Measurements from ENCODE around the gene SETBP1.

The SETBP1 gene

DNA sequence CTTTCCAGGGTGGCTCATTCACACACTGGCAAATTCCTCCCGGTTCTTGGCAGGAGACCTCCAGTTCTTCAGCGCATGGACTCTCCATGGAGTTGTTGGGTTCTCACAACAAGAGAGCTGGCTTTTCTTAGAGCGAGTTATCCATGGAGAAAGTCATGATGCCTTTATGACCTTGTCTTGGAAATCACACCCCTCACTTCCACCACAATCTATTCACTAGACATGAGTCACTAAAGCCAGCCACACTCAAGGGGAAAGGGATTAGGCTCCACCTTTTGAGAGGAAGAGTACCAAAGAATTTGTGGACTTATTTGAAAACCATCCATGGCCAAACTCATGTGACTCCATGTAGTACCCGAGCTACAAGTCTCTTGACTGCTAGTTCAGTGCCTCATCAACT lies 160.5 kb downstream of the SETBP1 start:
- DNase-seq (ENCODE audit: low read depth, low spot score) = no peak

DNA sequence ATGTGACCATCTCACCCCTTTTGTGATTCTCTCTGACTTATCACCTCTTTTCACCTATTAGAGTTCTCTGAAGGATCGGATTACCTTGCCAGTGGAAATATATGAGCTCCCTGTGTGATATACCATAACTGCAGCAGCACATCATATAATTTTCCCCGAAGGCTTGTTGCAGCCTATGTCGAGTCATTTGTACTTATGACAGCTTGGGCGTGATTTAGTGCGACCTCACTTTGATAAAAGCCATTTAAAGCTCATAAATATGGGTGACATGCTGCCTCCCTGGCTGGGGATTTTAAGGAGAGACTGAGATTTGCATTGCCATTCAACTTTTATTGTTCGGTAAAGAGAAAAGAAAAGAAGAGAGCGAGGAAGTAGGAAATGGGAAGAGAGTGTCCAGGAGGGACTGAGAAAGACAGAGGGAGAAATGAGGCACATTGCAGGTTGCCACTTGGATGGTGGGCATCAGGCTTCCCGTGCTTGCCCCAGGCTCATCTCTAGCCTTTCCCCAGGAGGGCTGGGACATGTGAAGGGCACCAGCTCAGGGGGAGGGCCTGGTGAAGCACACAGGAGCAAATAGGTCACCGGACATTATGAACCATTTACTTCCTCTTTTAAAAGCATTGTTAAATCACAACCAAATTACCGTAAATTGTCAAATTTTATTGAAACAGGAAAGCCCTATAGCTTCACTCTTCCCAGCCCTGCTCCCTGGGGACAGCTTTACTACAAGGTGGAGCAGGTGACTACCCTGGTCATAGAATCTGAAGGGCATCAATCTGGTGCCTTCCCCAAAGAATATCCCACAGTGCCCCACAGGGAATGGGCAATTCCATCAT lies 161.3 kb downstream of the SETBP1 start:
- DNase-seq (ENCODE audit: low read depth, low spot score) = no peak

DNA sequence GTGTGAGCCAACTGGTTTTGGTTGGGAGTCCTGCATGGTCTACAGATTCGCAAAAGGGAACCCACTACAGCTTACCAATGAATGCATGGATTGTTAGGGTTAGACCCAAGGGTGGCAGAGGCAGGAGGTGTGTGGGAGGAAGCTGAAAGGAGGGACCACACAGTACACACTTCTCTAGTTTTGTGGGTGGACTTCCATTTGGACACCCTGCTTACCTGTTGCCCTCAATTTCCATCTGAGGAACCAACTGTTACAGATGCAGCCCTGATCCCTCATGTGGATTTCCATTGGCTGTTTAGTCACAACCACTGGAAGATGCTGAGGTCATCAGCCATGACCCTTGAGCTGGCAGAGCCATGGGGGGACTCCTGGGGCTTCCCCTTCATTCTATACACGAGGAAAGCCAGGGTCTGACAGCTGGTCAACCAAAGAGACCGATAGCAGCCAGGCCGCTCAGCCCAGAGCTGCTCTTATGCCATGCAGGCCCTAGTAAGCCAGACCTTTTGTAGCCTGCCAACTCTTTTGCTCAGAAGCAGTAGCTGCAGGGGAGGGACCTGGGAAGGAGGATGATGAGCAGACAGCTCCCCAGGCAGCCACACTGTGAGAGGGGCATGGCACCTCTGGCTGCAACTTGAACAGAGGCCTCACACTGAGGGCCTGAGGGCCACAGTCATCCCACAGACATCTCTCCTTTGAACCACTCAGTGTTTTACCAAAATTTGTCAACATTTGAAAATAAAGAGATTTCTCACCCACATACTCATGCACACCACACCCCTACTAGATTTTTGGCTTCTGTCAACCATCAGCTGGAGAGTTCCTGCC lies 162.1 kb downstream of the SETBP1 start:
- no peak for DNase-seq (ENCODE audit: low read depth, low spot score)

DNA sequence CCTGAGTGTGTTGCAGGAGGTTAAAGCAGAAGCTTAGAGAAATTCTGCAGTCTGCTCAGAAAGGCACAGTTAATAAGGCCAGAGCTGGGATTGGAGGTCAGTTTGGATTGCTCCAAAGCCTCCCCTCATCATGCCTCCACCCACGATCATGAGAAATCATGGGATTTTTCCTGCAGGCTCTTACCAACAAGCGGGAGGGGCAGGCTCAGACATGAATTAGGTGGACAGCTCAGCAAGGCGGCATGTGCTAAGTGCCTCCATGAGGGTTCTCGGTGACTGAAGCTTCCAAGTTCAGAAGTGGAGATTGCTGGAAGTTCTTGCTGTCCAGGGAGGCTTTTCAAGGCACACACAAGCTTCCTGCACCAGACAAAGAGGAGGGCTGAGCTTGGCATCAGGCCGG lies 163.8 kb downstream of the SETBP1 start:
- no peak for DNase-seq (ENCODE audit: low read depth, low spot score)

DNA sequence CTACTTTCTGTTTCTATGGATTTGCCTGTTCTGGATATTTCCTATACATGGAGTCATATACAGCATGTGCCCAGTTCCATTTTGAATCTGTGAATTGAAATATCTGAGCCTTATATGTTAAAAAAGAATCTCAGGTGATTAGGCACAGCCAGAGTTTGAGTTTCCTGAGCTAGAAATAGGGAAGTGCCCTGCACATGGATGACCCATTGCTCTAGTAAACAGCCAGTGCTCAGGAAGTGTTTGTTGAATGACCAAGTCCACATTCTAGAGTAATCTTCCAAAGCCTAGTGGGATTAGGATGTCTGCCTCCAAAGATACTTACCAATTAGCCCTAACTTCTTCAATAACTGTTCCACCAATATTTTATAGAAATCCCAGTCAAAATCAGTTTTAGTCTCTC lies 165.8 kb downstream of the SETBP1 start:
- DNase-seq (ENCODE audit: low read depth, low spot score) = no peak

DNA sequence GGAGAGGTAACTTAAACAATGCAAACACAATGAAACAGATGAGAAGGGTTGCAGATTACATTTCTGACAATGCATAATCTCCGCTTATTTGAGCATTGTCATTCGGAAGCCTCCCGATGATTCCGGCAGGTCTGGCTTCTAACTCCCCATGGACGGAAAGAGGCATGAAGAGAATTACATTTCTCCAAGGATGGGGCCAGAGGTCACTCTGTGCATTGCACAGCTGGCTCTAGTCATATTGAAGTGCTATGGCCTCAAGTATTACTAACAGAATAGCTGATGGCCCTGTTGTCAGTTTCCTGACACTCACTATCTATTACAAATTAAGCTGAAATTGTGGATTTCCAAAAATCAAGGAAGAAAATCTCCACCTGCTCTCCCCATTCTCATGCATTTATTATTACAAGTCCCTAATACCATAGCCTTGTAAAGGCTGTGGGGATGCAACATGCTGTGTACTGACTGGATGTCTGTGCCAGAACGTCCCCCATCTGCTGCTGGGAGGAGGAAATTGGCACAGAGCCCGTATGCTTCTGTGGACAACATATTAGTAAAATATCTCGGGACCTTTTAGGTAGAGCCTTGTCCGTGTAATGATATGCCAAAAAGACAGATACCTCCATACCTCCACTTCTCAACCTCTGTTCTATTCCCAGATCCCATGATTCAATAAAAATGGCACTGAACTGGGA lies 168.1 kb downstream of the SETBP1 start:
- DNase-seq (ENCODE audit: low read depth, low spot score) = no peak

DNA sequence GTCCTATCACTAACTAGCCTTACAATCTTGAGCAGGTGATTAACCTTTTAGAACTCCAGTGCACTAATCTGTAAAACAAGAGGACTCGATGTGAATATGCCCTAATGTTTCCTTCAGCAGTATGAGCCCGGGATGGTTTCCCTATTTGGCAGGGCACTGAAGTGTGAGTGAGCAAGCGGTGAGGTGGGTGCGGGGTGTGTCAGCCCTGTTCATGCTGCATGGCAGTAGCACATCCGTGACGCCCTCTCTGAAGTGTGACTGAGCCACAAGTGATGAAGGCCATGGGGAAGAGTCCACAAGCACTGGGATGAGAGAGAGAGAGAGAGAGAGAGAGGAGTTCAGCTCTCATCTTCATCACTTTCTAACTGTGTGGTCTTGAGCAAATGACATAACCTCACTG lies 168.7 kb downstream of the SETBP1 start:
- no peak for DNase-seq (ENCODE audit: low read depth, low spot score)

DNA sequence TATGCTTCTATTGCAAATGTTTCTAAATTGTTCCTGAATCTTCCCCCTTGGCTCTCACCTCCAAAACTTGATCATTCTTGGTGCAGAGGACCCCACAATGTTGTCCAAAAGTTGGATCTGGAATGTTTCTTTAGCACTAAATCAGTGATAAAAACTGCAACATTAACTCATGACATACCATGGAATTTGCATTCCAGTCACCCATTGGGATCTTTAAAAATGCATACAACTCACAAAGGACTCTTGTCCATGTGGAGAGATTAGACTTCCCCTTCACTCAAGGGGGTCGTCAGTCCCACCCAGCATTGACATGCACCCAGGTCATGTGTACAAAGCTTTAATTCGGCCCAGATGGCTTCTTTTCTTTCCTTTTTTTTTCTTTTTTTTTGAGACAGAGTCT lies 169.3 kb downstream of the SETBP1 start:
- DNase-seq (ENCODE audit: low read depth, low spot score) = no peak

DNA sequence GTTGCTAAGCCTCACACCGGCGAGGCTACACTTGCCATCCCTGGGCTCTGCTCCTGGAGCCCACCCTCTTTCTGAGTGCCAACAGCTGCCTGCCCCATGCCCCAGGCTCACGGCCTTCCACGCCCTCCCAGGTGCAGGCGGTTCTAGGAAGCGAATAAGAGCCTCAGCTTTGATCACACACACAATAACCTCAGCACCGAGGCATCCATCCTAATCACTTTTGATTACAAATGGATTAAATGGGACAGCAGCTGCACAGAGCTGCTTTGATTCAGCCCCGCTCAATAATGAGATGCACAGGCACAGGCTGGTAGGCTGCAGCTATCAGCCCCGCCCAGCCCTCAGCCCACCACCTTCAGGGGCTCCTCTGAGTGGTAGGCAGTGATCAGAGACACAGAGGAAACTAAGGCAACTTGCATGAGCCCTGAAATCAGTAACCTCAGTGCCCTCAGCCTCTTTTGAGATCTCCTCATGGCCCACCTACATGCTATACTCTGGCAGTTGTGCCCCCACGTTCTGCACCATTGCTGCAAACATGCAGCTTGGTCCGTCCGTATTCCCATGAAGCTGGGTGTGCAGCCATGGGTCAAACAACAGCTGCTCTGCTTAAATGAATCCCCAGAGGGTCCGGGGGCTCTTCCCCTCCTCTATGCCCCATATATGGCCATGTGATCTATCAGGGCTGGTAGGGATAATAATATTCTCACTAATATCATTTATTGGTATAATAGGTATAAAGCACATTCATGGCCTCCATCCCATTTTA lies 171.4 kb downstream of the SETBP1 start:
- no peak for DNase-seq (ENCODE audit: low read depth, low spot score)

DNA sequence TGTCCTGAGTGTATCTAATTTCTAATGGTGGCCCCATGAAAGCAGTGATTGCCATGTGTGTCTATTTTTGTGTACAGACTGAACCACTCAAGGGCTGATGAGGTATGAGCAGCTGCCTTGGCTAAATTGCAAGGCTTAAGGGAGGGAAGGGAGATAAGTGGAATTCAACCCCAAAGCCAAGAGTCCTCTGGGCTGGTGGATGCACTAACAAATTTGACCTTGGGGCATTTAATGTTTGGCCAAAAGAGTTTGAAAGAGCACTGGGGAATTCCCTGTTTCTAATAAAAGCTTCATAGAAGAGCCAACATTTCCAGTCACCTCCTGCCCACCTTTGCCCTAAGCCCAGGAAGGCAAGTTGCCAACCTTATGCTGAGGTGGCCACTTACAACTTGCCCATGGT lies 172.1 kb downstream of the SETBP1 start:
- DNase-seq (ENCODE audit: low read depth, low spot score) = no peak

DNA sequence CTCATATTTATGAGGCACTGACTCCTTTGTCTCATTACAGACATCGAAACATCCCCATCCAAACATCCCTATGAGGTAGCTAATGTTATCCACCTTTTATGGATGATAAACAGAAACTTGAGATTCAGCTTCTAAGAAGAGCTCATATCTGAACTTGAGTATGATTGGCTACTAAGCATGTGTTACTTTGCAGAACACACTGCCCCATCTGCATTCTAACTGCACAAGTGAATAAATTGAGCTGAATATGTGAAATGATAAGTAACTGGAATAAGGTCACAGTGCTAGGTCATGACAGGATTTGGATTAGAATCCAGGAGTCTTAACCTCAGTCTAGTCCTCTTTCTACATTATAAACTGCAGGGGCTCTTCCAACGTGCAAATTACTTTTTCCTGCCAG lies 172.7 kb downstream of the SETBP1 start:
- DNase-seq (ENCODE audit: low read depth, low spot score) = no peak

DNA sequence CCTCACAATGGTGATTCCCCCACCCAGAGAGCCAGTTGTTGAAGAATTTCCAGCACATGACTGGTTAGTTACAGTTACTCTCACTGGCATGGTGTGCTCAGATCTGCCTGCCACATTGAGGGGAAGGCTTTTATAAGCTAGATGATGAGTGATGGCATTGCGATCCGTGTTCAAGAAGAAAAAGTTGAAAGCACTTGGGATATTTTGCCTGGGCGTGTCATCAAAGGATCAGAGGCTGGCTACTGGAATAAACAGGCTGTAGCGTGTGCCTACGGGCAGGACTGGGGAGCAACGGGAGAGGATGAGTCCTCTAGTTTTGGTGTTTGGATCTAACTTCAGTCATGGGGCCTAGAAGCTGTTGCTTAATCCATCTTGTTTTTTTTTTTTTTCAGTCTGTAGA lies 175.0 kb downstream of the SETBP1 start:
- DNase-seq (ENCODE audit: low read depth, low spot score) = no peak

DNA sequence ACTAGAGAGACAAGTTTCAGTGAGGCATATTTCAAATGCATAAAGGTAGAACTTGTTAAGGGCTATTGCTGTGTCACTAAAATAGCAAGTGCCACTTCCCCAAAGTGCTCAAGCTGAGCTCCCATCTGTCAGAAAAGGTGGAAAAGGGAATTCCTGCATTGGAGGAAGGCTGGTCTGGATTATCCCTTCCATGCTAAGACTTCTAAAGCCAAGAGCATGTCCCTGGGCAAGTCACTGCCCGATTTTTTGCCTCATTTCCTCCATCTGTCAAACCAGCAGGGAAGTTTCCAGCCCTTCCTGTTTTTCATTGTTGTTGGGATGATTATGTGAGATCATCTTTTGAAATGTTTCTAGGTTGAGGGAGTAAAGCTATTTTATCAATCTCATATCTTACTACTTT lies 175.5 kb downstream of the SETBP1 start:
- no peak for DNase-seq (ENCODE audit: low read depth, low spot score)

DNA sequence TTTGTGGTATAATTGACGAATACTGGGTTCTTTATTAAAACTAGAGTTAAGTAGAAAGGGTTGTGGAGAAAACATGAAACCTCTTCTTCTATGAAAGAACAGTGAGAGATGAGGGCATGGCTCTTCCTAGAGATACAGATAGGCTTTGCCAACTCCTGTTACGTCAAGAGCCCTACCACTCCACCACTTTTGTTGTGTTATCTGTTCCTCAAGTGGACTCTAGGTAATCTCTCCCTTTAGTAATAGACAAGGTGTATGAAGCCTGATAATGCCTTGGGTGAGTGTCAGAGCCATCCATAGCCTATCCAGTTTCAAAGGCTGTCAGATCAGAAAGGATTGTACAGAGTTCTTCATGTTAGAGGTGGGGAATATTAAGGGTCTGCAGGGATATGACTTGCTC lies 176.4 kb downstream of the SETBP1 start:
- DNase-seq (ENCODE audit: low read depth, low spot score) = no peak

DNA sequence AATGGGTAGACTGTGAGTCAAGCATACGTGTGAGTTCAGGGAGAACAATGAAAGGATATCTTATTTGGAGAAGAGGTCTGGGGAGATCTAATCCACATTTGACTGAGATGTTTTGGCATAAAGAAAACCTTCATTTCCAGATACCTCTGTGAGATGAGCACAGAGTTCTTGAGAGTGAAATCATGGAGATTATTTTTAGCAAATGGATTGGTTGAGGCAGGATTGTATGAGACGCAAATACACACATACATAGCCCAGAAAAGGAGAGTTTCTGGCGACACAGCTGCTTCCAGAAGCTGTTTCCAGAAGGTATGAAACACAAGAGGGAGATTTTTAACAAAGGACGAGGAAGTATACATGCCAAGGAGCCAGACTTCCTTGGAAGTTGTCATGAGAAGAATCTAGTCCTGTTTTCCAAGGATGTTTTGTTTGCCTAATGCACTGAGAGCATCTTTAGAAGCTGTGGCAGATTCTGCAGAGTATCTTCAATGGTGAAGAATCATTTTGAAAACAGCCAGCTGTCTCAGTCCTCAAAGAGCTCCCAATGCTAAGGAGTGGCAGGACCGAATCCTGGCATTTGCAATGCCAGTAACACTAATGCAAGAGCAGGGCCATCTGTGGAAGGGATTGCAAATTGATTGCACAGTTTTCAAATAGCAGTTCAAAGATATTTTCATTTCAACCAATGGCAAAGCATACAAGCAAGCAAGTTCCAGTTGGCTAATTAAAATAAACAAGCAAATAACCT lies 177.2 kb downstream of the SETBP1 start:
- no peak for DNase-seq (ENCODE audit: low read depth, low spot score)

DNA sequence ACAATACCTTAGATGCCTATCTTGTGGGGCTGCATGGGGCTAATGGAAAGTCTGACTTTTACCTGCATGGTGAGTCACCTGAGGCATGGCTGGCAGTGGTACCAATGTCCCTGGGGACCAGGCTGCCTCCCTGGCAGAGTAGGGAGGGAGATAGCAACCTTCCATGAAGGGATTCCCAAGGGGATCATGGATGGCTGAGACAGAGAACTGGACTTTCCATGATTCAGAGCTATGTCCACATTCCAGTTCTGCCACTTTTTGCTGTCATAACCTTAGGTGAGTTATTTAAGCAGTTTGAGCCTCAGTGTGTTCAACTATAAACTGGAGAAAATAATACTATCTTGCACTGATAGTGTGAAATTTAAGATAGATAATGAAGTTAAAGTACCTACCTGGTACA lies 178.6 kb downstream of the SETBP1 start:
- DNase-seq (ENCODE audit: low read depth, low spot score) = no peak

DNA sequence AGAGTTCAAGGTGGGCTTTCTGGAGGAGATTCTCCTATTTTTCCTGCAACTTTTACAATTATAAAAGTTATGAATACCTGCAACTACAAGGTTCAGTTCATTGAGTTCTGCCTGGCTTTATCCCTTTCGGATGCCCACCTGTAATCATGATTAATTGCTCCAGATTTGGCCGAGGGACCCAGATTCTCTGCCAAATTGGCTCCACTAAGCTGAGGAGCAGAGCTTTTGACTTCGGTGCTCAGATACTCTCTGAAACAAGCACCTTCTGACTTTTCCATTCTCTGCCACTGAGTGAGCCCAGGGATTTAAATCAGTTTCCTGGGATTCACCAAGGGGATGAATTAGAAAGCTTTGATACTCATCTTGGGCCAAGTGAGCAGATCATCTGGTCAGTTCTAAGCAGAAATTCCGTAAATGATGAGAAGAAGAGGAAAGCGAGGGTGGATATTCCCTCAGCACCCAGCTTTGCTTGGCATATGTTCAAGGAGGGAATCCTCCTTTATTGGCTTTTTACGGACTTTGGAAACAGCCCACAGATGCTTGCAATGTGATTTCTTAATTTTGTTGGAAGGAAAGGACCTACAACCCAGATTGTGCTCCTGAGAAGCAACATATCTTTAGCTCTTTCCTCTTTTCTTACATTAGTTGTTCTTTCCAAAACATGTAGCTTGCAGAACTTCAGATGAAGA lies 179.2 kb downstream of the SETBP1 start:
- DNase-seq (ENCODE audit: low read depth, low spot score) = no peak

DNA sequence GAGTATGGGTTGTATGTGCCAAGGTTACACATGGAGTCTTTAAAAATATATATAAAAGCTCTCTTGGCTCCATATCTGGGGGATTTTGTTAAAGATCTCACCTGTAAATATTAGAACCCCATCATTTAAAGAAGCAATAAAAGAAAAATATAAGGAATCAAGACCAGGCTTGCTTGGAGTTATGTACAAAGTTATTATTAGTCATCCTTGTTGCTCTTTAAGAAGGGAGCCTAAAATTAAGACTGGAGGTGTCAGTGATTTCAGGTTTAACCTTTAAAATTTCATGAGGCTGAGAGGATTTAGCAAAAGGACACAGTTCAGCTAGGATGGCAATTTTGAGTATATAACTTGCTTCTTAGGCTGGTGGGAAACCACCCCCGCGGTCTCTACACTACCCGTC lies 181.4 kb downstream of the SETBP1 start:
- DNase-seq (ENCODE audit: low read depth, low spot score) = no peak

DNA sequence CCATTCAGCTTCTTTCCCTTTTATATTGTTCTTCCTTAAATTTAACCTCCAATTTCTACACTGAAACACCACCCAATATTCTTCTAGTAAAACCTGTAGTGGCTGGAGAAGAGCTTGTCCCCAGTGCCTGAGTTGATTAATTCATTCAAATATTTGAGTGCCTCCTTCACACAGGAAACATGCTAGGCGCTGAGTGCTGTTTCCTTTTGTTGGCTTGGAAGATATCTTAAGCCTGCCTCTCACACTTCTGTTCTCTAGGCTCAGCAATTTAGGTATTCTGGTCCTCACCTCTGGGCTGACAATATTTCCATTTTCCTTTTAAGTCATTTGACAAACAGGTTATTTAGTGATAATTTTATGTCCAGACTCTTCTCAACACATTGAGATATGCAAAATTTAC lies 185.4 kb downstream of the SETBP1 start:
- DNase-seq (ENCODE audit: low read depth, low spot score) = no peak

DNA sequence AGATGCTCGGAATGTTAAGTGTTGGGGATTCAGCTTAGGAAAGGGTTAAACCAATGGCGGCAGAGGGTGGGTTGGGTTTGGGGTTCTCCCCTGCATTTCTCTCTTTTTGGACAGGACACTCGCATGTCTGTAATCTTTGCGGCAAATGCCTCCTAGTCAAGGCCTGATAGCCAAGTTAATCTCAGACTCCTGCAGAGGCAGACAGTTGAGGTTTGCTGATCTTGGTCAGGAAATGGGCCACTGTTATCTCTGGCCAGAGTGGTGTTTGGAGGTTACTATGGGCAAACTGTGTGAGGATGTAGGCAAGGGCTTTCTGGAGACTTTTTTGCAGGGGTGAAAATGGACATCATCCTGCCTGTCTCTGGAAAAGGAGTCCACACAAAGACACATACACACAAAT lies 188.8 kb downstream of the SETBP1 start:
- no peak for DNase-seq (ENCODE audit: low read depth, low spot score)
